HUDEP-2 (cell line): ENCODE results near the gene C17orf75.

ENCODE experiments used
- DNase-seq, 76 experiments: peaks; one replicate each; lab custom pipeline; 2025; ENCODE audit not compliant: unreplicated experiment in 76 of 76; lab: John Stamatoyannopoulos, UW

Gene C17orf75

GRCh38 chr17:32307658-32308057, 34.3 kb downstream of the C17orf75 start:
- no peak for DNase-seq

- DNase-seq: no peak
Observed at GRCh38 chr17:32305049-32305448, 36.9 kb downstream of the C17orf75 start.

GRCh38 chr17:32303781-32304288, 38.1 kb downstream of the C17orf75 start:
- DNase-seq: no peak

GRCh38 chr17:32302860-32303649, 38.9 kb downstream of the C17orf75 start:
- no peak for DNase-seq

GRCh38 chr17:32302037-32302436, 39.9 kb downstream of the C17orf75 start:
- no peak for DNase-seq

GRCh38 chr17:32299580-32300164, 42.3 kb downstream of the C17orf75 start:
- peak in 23 of 76 experiments; percentile 2 to 42 (median 14) for DNase-seq

GRCh38 chr17:32298721-32299579, 43.0 kb downstream of the C17orf75 start:
- DNase-seq: no peak

GRCh38 chr17:32298298-32298697, 43.7 kb downstream of the C17orf75 start:
- DNase-seq: no peak

GRCh38 chr17:32297860-32298259, 44.1 kb downstream of the C17orf75 start:
- no peak for DNase-seq

GRCh38 chr17:32297424-32297823, 44.5 kb downstream of the C17orf75 start:
- DNase-seq: no peak

- DNase-seq: no peak
Observed at GRCh38 chr17:32292094-32292493, 49.9 kb downstream of the C17orf75 start.

- no peak for DNase-seq
Observed at GRCh38 chr17:32289471-32290070, 52.4 kb downstream of the C17orf75 start.

- no peak for DNase-seq
Observed at GRCh38 chr17:32288615-32289014, 53.4 kb downstream of the C17orf75 start.

GRCh38 chr17:32287804-32288511, 54.0 kb downstream of the C17orf75 start:
- no peak for DNase-seq

GRCh38 chr17:32286518-32286900, 55.5 kb downstream of the C17orf75 start:
- DNase-seq: peak in 73 of 76 experiments; percentile 40 to 87 (median 70)

GRCh38 chr17:32285746-32286517, 56.0 kb downstream of the C17orf75 start:
- DNase-seq: peak in 25 of 76 experiments; percentile 0 to 61 (median 28)

- peak in 48 of 76 experiments; percentile 0 to 59 (median 30) for DNase-seq
Observed at GRCh38 chr17:32285306-32285705, 56.7 kb downstream of the C17orf75 start.

GRCh38 chr17:32283745-32284201, 58.2 kb downstream of the C17orf75 start:
- no peak for DNase-seq

GRCh38 chr17:32281011-32281451, 60.9 kb downstream of the C17orf75 start:
- no peak for DNase-seq
